HK-2 (cell line): ENCODE measurements around the gene NDUFAF2.
"Not testable (repeated sequence)": the region's sequence is repeated elsewhere in the genome, so short reads cannot be mapped to it uniquely, and the experiment has no call there.

ENCODE experiments used
- DNase-seq: peaks from one replicate; pipeline ENCODE4 v3.0.0-alpha.2; 2018; ENCODE audit not compliant: unreplicated experiment

Gene NDUFAF2, protein sequence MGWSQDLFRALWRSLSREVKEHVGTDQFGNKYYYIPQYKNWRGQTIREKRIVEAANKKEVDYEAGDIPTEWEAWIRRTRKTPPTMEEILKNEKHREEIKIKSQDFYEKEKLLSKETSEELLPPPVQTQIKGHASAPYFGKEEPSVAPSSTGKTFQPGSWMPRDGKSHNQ

DNA sequence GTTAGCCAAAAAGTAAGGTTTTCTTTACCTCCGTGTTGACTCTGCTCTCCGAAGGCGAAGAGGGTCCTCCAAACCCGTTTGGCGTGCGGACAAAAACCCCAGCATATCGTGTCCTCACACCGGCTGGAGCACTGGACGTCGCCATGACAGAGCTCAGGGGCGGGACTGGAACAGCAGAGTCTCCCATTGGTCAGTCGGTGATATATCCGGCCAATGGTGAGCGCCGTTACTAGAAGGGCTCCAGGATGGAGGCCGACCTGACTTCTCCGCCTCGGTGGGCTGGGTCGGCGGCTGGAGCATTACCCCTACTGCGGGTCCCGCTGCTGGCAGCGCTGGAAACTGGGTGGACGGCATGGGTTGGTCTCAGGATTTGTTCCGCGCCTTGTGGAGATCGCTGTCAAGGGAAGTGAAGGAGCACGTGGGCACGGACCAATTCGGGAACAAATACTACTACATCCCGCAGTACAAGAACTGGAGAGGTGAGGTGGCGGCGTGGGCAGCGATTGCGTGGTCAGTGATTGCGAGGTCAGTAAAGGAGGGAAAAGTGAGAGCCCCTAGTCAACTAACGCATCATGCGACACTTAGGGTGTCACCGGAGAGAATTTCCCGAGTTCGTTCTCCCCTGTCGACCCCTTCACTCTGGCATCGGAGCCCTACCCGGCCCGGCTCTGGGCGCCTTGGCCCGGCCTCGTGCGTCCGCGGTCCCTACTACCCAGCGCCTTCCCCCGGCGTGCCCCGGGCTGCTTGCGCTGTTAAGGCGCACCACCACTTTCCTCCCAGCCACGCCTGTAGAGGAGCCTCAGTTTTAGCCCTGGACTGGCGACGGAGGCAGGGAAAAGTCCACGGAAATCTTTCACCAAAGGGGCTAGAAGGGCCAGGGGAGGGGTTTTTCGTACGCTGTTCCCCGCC lies at the start of gene NDUFAF2, which contains the start of gene ERCC8:
Gene NDUFAF2, plus strand, starts transcription at position 302 of the 909 bp plus-strand sequence. Its CDS starts 51 bp downstream, at position 353.
Gene ERCC8, minus strand, starts transcription at position 167 of the 909 bp plus-strand sequence. Its CDS starts 62 bp downstream, at position 105.
- peak; percentile 85 for DNase-seq

DNA sequence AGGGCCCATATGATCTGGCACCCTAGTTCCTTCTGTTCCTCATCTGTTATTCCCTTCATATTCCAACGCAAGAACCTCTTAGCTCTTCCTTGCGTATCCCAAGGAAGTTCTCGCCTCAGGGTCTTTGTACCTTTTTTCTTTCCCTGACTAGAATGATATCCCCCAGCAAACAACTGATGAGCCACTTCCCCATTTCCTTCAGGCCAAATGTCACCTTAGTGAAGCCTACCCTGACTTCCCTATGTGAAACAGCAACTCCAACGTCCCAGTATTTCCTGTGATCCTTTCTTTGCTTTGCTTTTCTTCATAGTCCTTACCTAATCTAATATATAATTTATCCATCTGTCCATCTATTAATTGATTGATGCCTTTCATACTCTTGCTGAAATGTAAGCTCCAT lies 48.0 kb upstream of the NDUFAF2 start:
- no peak for DNase-seq

DNA sequence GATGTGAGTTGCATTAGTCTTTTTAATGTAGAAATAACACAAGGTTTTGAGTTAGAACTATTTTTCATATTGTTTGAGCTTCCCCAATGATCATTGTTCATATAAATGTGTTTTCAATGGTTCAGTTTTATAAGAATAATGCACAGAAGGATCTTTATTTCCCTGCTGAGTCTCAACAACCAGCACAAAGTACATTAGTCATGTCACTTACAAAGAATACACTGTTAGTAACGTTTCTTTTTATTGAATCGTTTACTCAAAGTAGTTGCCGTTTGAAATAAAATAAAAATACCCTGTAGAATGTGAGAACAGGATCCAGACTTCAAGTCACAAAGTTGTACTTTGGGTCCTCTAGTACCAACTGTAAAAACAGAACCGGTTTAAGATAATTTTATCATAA lies 41.6 kb upstream of the NDUFAF2 start:
- no peak for DNase-seq

DNA sequence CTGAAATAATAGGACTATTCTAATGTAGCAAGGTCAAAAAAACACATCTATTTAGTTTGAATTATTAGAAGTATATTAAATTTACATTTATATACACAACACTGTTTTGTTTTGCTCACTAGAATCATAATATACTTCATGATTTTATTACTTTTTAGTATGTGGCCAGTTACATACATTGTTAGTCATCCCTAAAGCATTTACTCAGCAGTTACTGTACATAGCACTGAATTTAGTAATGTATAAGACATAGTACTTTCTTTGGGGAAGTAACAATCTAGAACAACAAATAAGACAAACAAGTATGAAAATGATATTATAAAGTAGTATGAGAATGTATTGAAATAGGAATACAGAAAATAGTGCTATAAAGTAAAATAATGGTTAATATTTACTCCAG lies 28.4 kb upstream of the NDUFAF2 start:
- no peak for DNase-seq

DNA sequence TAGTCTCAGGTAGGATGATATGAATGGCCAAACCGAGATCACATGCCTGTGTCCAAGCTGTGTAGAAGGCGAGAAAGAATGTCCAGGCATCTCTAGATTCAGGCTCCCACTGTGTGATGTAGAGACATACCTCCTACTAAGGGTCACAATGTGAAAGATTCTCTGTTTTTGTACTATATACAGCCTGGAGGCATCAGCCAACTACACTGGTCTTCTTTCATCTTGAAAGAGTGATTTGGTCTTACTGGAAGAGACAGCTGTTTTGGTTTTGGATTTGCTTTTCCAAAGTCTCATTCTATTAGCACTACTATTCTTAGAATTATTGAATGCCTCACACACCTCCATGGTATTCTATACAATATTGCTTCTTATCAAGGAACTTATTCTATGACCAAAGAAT lies 26.5 kb upstream of the NDUFAF2 start:
- no peak for DNase-seq

DNA sequence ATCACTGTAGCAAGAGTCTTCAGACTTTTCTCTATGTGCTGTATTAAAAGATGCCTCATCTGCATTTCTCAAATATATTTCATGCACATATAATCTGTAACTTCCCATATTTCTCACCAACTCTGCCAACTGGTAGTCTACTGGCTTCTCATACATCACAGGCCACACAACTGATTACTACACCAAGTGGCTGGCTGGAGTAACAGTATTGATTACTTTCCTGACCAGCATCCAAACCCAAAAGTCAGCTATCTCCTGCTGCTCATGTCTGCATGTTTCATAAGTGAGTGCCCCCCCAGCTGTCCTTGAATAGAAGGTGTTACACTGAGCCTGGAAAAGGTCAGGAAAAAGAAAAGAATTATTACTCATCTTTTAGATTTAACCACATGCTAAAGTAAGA lies 17.6 kb upstream of the NDUFAF2 start:
- DNase-seq = no peak

DNA sequence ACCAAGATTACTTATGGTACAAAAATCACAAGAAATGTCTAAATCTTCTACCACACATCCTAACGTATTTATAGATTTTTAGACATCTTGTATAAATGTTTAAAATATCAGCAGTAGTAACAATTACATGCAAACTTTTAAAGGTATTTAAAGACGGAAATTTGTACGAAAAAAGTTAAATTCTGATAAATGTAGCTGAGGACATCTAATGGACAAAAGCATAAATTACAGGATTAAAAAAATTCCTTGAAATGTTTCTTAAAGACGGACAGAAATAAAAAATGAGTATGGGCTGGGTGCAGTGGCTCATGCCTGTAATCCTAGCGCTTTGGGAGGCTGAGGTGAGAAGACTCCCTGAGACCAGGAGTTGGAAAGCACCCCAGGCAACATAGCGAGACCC lies 16.0 kb upstream of the NDUFAF2 start:
- no peak for DNase-seq

DNA sequence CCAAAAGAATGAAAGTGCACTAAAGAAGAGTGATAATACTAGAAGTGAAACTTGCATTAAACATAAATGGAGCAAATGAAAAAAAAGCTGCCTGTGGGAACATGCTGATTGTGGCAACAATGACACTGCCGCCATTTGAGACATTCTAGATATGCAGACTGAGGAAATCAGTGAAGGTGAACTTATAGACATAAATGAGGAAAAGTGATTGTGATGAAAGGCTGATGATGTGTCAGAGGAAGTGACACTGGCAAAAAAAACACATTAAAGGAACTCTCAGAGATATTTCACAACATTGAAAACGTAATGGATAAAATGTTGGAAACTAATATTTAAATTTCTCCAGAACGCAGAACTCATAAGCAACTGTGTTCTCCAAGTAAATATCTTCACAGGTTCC lies 1.4 kb upstream of the NDUFAF2 start:
- no peak for DNase-seq

DNA sequence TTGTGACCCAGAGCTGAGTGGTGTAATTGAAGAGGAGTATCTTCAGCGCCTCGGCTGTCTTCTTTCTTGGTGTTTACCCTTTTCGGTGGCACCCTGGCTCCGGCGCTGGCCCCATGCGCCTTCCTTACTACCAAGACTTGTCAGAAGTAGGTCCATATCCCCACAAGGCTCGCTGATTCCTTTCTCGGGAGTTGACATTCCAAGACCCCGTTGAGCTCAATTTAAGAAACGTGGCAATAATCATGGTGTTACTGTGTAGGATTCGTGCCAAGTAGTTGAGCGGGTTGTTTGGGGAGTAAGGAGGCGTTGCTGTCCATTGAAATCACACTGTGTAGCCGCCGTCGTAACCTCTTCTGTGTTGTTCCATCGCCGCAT lies 795 bp downstream of the NDUFAF2 start:
- no peak for DNase-seq

DNA sequence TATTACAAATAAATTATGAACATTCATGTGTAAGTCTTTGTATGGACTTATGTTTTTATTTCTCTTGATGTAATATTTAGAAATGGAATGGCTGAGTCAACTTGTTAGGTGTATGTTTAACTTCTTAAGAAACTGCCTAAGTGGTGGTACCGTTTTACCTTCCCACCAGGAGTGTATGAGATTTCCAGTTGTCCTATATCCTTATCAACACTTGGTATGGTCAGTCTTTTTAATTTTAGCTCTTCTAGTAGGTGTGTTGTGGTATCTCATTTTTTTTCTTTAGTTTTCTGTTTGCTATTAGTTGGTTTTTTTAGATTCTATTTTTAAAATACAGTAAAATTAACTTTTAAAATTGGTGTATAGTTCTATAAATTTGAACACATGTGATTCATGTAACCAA lies 3.7 kb downstream of the NDUFAF2 start:
- DNase-seq = no peak

DNA sequence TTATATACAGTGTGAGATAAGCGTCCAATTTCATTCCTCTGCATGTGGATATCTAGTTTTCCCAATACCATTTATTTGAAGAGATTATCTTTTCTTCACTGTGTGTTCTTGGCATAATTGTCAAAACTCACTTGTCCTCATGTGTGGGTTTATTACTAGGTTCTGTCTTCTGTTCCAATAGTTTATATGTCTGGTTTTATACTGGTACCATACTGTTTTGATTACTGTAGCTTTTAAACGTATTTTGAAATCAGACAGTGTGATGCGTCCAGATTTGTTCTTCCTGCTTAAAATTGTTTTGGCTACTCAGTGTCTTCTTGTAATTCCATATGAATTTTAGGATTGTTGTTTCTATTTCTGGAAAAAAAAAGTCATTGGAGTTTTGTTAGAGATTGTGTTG lies 10.2 kb downstream of the NDUFAF2 start:
- no peak for DNase-seq

DNA sequence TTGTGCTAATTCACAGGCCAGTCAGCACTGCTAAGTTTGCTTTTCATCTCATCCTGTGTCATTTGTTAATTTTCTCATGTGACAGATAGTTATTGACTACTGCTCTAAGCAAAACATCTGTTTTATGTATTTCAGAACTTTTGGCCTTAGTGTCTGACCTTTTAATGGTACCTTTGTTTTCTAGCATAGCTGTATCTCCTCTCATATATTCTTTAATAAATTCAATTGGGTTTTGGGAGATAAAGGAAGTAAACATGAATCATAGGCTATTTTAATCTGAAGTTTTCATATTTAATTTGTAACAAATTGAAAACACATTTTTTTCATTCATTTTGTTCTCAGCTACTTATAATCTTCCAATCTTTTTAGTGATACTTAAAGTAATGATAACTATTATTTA lies 13.1 kb downstream of the NDUFAF2 start:
- DNase-seq = no peak

DNA sequence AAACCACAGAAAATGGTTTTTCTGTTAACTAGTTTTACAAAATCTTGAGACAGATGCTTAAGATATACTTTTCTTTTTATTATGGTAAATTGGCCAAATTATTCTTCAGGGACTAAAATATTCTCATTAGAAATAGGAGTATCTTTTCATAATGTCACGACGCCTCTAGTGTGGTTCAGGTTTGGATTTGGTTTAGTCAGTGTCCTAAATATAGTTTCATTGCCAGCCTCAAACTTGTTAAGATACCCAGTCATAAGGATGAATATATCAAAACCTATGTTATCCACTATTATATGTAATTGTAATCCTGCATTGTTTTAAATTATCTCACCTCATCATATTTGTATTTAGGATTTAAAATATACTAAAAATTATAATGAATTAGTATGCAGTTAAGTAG lies 13.7 kb downstream of the NDUFAF2 start:
- DNase-seq = no peak

DNA sequence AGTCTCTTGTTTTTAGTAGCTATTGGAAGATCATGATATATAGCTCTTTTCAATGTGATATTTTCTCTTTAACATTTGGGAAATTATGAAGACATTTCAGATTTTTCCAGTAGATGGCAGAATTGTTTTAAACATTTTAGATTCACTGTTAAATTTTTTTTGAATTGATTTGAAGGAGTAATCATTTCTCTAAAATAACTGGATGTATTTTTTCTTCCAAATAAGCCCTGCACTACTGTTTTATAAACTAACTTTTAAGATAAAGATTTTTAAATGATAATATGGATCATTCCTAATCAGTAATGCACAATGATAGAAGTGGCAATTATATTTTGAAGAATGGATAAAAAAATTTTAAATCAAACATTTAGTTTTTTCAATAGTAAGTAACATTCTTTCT lies 14.2 kb downstream of the NDUFAF2 start:
- no peak for DNase-seq

DNA sequence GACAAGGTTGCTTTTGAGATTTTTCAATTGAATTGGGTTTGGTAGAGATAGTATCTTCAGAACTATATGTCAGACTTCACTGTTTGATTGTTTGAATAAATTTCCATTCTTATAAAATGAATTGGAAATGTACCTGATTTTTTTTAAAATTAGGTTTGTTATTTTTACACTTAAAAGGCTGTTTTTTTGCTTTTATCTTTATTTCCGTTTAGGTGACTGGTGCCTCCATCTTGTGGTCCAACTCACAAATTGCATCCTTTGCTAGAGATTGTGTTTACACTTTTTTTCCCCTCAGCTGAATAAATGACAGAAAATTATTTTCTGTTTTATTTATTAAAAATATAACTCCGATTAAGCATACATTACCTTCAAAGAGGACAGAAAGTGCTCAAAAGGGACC lies 15.6 kb downstream of the NDUFAF2 start:
- no peak for DNase-seq

DNA sequence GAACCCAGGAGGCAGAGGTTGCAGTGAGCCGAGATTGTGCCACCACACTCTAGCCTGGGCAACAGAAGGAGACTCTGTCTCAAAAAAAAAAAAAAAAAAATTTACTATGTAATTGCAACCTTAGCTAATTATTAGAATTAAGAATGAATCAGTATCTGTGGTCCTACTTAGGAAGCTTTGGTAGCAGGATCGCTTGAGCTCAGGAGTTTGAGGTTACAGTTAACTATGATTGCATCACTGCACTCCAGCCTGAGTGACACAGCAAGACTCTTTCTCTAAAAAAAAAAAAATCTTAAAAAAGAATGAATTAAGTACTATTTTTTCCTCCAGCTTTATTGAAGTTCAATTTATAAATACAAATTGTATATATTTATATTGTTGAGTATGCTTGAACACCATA lies 16.7 kb downstream of the NDUFAF2 start:
- peak; percentile 7 for DNase-seq

DNA sequence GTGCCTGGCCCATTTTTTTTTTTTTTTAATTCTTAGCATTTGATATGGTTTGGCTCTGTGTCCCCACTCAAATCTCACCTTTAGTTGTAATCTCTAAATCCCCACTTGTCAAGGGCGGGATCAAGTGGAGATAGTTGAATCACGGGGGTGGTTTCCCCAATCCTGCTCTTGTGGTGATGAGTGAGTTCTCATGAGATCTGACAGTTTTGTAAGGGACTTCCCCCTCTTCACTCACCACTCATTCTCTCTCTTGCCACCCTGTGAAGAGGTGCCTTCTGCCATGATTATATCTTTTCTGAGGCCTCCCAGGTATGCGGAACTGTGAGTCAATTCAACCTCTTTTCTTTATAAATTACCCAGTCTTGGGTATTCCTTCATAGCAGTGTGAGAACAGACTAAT lies 27.2 kb downstream of the NDUFAF2 start:
- peak; percentile 11 for DNase-seq

DNA sequence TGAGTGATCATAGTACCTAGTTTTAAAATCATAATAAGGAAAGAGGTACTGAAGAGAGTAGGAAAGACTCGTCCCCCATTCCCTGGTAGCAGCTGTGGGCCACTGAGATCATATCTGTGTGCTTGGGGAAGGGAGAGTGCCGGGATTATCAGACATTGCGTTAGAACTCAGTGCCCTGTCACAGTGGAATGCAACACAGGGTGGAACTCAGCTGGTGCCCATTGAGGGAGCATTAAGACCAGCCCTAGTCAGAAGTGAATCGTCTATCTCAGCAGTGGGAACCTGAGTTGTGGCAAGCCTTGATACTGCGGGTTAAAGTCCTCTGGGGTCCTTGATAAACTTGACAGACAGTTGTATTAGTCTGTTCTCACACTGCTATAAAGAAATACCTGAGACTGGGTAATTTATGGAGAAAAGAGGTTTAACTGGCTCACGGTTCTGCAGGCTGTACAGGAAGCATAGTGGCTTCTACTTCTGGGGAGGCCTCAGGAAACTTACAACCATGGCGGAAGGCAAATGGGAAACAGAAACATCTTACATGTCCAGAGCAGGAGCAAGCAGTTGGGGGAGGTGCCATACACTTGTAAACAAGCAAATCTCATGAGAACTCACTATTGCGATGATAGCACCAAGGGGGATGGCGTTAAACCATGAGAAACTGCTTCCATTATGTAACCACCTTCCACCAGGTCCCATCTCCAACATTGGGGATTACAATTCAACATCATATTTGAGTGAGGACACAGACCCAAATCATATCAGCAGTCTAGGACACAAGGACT lies 33.1 kb downstream of the NDUFAF2 start:
- no peak for DNase-seq

DNA sequence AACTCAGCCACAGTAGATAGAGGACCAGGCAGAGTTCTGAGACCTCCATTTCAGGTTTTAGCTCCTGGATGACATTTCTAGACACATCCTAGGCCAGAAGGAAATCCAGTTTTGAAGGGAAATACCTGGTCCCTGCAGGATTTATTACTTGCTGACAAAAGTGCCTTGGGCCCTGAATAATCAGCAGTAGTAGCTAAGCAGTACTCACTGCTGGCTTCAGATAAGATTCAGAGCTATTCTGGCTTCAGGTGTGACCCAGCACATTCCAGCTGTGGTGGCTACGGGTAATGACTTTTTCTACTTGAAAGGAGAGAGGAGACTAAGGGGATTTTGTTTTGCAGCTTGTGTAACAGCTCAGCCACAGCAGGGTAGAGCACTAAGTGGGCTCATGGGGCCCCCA lies 34.0 kb downstream of the NDUFAF2 start:
- DNase-seq = no peak

DNA sequence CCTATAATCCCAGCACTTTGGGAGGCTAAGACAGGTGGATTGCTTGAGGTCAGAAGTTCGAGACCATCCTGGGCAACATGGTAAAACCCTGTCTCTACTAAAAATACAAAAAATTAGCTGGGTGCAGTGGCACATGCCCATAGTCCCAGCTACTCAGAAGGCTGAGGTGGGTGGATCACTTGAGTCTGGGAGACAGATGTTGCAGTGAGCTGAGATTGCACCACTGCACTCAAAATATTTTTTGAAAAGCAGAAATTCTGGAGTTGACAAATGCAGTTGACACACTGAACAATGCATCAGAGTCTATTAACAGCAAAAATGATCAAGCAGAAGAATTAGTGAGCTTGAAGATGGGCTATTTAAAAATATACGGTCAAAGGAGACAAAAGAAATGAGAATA lies 35.5 kb downstream of the NDUFAF2 start:
- no peak for DNase-seq

DNA sequence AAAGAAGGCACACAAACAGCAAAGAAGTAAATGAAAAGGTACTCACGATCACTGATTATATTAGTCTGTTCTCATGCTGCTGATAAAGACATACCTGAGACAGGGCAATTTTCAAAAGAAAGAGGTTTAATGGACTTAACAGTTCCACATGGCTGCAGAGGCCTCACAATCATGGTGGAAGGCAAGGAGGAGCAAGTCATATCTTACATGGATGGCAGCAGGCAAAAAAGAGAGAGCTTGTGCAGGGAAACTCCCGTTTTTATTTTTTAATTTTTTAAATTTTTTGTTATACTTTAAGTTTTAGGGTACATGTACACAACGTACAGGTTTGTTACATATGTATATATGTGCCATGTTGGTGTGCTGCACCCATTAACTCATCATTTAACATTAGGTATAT lies 37.1 kb downstream of the NDUFAF2 start:
- DNase-seq = not testable (repeated sequence)

DNA sequence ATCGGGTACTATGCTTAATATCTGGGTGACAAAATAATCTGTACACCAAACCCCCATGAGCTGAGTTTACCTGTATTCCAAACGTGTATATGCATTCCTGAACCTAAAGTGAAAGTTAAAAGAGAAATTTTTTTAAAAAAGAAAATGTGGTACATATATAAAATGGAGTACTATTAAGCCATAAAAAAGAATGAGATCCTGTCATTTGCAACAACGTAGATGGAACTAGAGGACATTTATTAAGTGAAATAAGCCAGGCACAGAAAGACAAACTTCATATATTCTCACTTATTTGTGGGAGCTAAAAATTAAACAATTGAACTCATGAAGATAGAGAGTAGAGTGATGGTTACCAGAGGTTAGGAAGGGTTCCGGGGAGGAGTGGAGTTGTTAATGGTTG lies 44.8 kb downstream of the NDUFAF2 start:
- no peak for DNase-seq

DNA sequence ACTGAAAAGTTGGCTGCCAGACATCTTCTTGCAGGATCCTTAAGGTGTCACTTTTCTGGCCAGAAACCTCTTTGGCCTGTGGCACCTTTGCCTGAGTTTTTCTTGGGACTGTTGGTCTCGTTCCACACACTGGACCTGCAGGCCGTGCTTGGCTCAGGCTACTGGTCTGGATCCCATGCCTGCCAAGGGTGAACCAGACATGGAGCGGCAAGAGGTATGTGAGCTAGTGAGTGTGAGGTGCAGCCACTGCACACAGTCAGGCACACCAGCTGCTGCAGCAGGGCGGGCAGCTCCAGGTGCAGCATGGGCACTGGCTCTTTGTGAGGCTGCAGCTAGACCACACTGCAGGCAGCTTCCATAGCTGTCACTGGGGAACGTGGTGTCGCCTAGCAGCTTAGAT lies 47.9 kb downstream of the NDUFAF2 start:
- no peak for DNase-seq
